K562 (cell line): ENCODE results near the gene ITGAD. TPM values are rescaled to one million over a fixed set of nuclear protein-coding genes. Genes with fewer than 3 reads are reported as not detected.

Source experiments
- ATAC-seq: fragments of 200-7000 bp; cut with Tn5 transposase; 3 replicates; pipeline ENCODE4 v1.9.1; 2020; ENCODE audit warnings: moderate library complexity
- BruUV-seq: library from RNA; stranded (reverse); fragments of 400-500 nt; replicated peaks from 2 replicates; lab custom pipeline; 2021; lab: Mats Ljungman, UMichigan
- CTCF ChIA-PET: fragments of 300-600 bp; formaldehyde crosslinking; extraction: SDS; loops from one replicate; lab custom pipeline; 2021; ENCODE audit warnings: low intra/inter-chr PET ratio; lab: Yijun Ruan, JAX
- POLR2A ChIA-PET: fragments of 300-600, 350-650 bp; sonication (Branson Sonifier 250); formaldehyde crosslinking; extraction: SDS; loops from one replicate; lab custom pipeline; 2021; ENCODE audit warnings: antibody characterized with exemption, inconsistent platforms; lab: Yijun Ruan, JAX
- DNase-seq, 4 experiments: peaks; one replicate each; pipeline versions ENCODE4 v3.0.0 to v3.0.0-alpha.2; 2011 to 2018; ENCODE audit warnings: low spot score in 3 of 4, mixed read lengths in 3 of 4; ENCODE audit errors: extremely low read depth in 1 of 4
- FAIRE-seq: peaks from 2 replicates; lab custom pipeline; 2011; peaks lifted over from hg19 to GRCh38; lab: Jason Lieb, UNC
- H2AFZ ChIP-seq: 2 replicates; pipeline ENCODE4 v1.6.0; 2011; ENCODE audit warnings: low read depth, low read length, control low read depth, inconsistent platforms
- H3K27ac ChIP-seq: fragments of 200-600 bp; 3 replicates; pipeline ENCODE4 v1.8.0; 2011; ENCODE audit warnings: low read depth, mild to moderate bottlenecking, control low read depth, inconsistent platforms, low read length, moderate library complexity, mixed read lengths; ENCODE audit errors: extremely low read depth
- H3K27me3 ChIP-seq, 2 experiments: fragments of 300-600 bp in 1 of 2; 2 replicates in 1 of 2; 3 replicates in 1 of 2; pipeline versions ENCODE4 v1.6.0 to v1.8.0; 2011; ENCODE audit warnings: inconsistent platforms in 2 of 2, low read length in 2 of 2, mild to moderate bottlenecking in 1 of 2, mixed read lengths in 1 of 2, moderate library complexity in 1 of 2; ENCODE audit not compliant: control insufficient read depth in 2 of 2, insufficient read depth in 2 of 2
- H3K36me3 ChIP-seq: fragments of 300-600 bp; 3 replicates; pipeline ENCODE4 v1.8.0; 2011; ENCODE audit warnings: mild to moderate bottlenecking, low read length, inconsistent platforms; ENCODE audit not compliant: control insufficient read depth, insufficient read depth
- H3K4me1 ChIP-seq, 2 experiments: fragments of 200-600 bp in 1 of 2; replicated peaks in 1 of 2; 2 replicates in 1 of 2; 3 replicates in 1 of 2; pipeline versions ENCODE4 v1.5.1 to v1.8.0; 2011; ENCODE audit warnings: inconsistent platforms in 2 of 2, low read length in 2 of 2, mild to moderate bottlenecking in 1 of 2, mixed read lengths in 1 of 2, moderate library complexity in 1 of 2; ENCODE audit not compliant: control insufficient read depth in 2 of 2, insufficient read depth in 2 of 2
- H3K4me2 ChIP-seq: 2 replicates; pipeline ENCODE4 v1.6.1; 2011; ENCODE audit warnings: low read length, control low read depth, inconsistent platforms, mixed read lengths; ENCODE audit not compliant: insufficient read depth
- H3K4me3 ChIP-seq: fragments of 200-600 bp; sonication (generic), shearing (Covaris generic); 2 replicates; pipeline ENCODE4 v1.5.1; 2016; ENCODE audit warnings: control low read depth, inconsistent platforms
- H3K79me2 ChIP-seq: fragments of 200-600 bp; 3 replicates; pipeline ENCODE4 v1.8.0; 2011; ENCODE audit warnings: low read length, inconsistent platforms; ENCODE audit not compliant: control insufficient read depth, insufficient read depth
- H3K9ac ChIP-seq, 2 experiments: 2 replicates each; pipeline versions ENCODE4 v1.6.0 to v1.6.1; 2011; ENCODE audit warnings: low read depth in 2 of 2, low read length in 2 of 2, control low read depth in 1 of 2, inconsistent platforms in 1 of 2, mild to moderate bottlenecking in 1 of 2, mixed read lengths in 1 of 2; ENCODE audit not compliant: insufficient read depth in 1 of 2
- H3K9me1 ChIP-seq: one replicate; pipeline ENCODE4 v1.6.0; 2011; ENCODE audit warnings: inconsistent platforms, mild to moderate bottlenecking, low read length, moderate library complexity; ENCODE audit not compliant: control insufficient read depth, insufficient read depth
- H3K9me3 ChIP-seq: replicated peaks from 2 replicates; pipeline ENCODE4 v1.5.1; 2011; ENCODE audit warnings: low read depth, low read length, inconsistent platforms; ENCODE audit not compliant: control insufficient read depth, insufficient read depth
- H4K20me1 ChIP-seq: replicated peaks from 2 replicates; pipeline ENCODE4 v1.6.1; 2011; ENCODE audit warnings: low read length, inconsistent platforms, mixed read lengths; ENCODE audit not compliant: control insufficient read depth, insufficient read depth
- KLF13 ChIP-seq: fragments of 450-650 bp; IDR thresholded peaks from 2 replicates; pipeline ENCODE4 v1.6.1; 2016; ENCODE audit warnings: missing genetic modification characterization, low read depth, mild to moderate bottlenecking, missing compliant biosample characterization, moderate library complexity, borderline replicate concordance
- LCOR ChIP-seq: sonication (generic); formaldehyde crosslinking; IDR thresholded peaks from 2 replicates; pipeline ENCODE4 v1.8.0; 2022; ENCODE audit warnings: mild to moderate bottlenecking, missing genetic modification reagents
- MBD1 ChIP-seq: fragments of 250-450 bp; sonication (Bioruptor Pico); IDR thresholded peaks from 2 replicates; pipeline ENCODE4 v1.8.0; 2022; ENCODE audit warnings: inconsistent platforms
- RBFOX2 ChIP-seq: fragments of 200-400 bp; formaldehyde crosslinking; IDR thresholded peaks from 2 replicates; pipeline ENCODE4 v1.6.1; 2017; ENCODE audit warnings: low read depth, mild to moderate bottlenecking, low read length, moderate library complexity
- RBM25 ChIP-seq: fragments of 200-400 bp; formaldehyde crosslinking; IDR thresholded peaks from 2 replicates; pipeline ENCODE4 v1.6.1; 2018; ENCODE audit warnings: low read length, low read depth, moderate library complexity; ENCODE audit not compliant: severe bottlenecking
- SPI1 ChIP-seq: IDR thresholded peaks from 2 replicates; pipeline ENCODE4 v1.6.1; 2011; ENCODE audit warnings: low read depth, low read length, control low read depth, borderline replicate concordance
- ZFP36 ChIP-seq: fragments of 150-350 bp; IDR thresholded peaks from 2 replicates; pipeline ENCODE4 v1.6.1; 2018; ENCODE audit warnings: low read length, low read depth; ENCODE audit not compliant: partially characterized antibody
- ZNF696 ChIP-seq: fragments of 250-450 bp; sonication (Bioruptor Pico); conservative IDR thresholded peaks from 2 replicates; pipeline ENCODE4 v1.4.0; 2020; ENCODE audit warnings: mild to moderate bottlenecking, moderate library complexity
- WGBS: fragments of 100-300 bp; shearing (Covaris generic); methylation state at CpG from one replicate; pipeline ENCODE4 v1.1.6; 2016; ENCODE audit warnings: low coverage, mixed read lengths; ENCODE audit not compliant: insufficient coverage; ENCODE audit errors: missing lambda C conversion rate; 5-methylcytosine and 5-hydroxymethylcytosine counted together
- in situ Hi-C: fragments of 300-500 bp; cut with MboI; formaldehyde crosslinking; loops from 4 replicates; pipeline ENCODE4 v1.15.0; 2018; ENCODE audit warnings: inconsistent platforms, mixed read lengths
- intact Hi-C: fragments of 100-400 bp; cut with micrococcal nuclease; formaldehyde crosslinking; loops from 2 replicates; pipeline ENCODE4 v1.14.2; 2022
- polyA plus RNA-seq, 8 experiments: library from polyadenylated mRNA; depleted of rRNA in 4 of 8; stranded (reverse) in 5 of 8; unstranded in 3 of 8; fragments of >200 nt; fragmentation: Nextera tagmentation in 2 of 8; fragmentation: Illumina TruSeq in 1 of 8; extraction: Ambion mirVana in 2 of 8; extraction: Trizol in 1 of 8; gene quantifications; 2 replicates each; pipeline versions ENCODE4 v1.2.1 to v1.2.3, GENCODE V29; 2011 to 2014; ENCODE audit warnings: inconsistent platforms in 1 of 8, missing spikeins in 1 of 8
- total RNA-seq, 7 experiments: library from RNA; depleted of rRNA in 6 of 7; stranded (reverse); fragments of >200 nt in 6 of 7; fragmentation: Illumina TruSeq in 2 of 7; extraction: Trizol in 2 of 7; gene quantifications; 2 replicates each; pipeline versions ENCODE4 v1.2.1 to v1.2.3, GENCODE V29; 2011 to 2021; ENCODE audit warnings: low replicate concordance in 1 of 7
- TF ChIP-seq, protein P1 (sequence below): sonication (generic); formaldehyde crosslinking; IDR thresholded peaks from 2 replicates; pipeline ENCODE4 v1.4.0; 2020; ENCODE audit warnings: mild to moderate bottlenecking, missing genetic modification reagents

The ITGAD gene
- total and polyA plus RNA-seq, 9 of the 15 experiments (the other 6 are each of a cell fraction or from before 2014, with no cell fraction given), result not detected

DNA sequence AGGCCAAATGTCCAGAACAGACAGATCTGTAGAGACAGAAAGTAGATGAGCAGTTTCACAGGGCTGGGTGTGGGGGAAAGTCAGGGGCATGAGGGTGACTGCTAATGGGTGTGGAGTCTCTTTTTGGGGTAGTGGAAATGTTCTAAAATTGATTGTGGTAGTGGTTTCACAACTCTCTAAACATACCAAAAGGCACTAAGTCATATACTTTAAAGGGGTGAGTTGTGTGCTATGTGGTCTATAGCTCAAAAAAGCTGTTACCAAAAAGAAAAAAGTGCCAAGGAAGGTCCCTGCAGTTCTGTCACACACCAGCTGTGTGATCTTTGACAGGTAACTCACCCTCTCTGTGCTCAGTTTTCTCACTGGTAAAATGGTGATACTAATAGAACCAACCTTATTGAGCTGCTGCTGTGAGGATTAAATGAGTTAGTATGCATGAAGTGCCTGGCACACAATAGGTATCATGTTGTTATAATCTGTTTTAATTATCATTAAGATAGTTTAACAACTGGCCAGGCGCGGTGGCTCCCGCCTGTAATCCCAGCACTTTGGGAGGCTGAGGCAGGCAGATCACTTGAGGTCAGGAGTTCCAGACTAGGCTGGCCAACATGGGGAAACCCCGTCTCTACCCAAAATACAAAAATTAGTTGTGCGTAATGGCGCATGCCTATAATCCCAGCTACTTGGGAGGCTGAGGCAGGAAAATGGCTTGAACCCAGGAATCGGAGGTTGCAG lies 27.8 kb upstream of the ITGAD start (continued):
- peak; percentile 69 for TF ChIP-seq ZFP36
- TF ChIP-seq ZNF696 (CRISPR knock-in tag), result no peak
- TF ChIP-seq RBFOX2, result no peak
- TF ChIP-seq RBM25, result peak; percentile 91
- no peak for TF ChIP-seq KLF13 (tag)
- TF ChIP-seq, protein P1, sequence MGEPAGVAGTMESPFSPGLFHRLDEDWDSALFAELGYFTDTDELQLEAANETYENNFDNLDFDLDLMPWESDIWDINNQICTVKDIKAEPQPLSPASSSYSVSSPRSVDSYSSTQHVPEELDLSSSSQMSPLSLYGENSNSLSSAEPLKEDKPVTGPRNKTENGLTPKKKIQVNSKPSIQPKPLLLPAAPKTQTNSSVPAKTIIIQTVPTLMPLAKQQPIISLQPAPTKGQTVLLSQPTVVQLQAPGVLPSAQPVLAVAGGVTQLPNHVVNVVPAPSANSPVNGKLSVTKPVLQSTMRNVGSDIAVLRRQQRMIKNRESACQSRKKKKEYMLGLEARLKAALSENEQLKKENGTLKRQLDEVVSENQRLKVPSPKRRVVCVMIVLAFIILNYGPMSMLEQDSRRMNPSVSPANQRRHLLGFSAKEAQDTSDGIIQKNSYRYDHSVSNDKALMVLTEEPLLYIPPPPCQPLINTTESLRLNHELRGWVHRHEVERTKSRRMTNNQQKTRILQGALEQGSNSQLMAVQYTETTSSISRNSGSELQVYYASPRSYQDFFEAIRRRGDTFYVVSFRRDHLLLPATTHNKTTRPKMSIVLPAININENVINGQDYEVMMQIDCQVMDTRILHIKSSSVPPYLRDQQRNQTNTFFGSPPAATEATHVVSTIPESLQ (CRISPR knock-in tag), result no peak
- TF ChIP-seq LCOR (CRISPR knock-in tag), result no peak

DNA sequence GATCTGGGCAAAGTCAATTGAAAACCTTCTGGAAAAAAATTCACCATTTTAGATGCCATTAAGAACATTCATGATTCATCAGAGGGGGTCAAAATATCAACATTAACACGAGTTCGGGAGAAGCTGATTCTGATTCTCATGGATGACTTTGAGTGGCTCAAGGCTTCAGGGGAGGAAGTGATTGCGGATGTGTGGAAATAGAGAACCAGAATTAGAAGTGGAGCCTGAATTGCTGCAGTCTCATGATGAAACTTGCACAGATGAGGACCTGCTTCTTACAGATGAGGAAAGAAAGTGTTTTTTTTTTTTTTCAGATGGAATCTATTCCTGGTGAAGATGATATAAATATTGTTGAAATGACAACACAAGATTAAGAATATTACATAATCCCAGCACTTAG lies 25.3 kb upstream of the ITGAD start:
- in situ Hi-C loops (no loop called here), intact Hi-C loops (no loop called here)
- peaks cover 11 to 49% of the 10 kb centered on the region in 2 experiments; a peak in 4 of 5 replicates for H3K27me3 ChIP-seq
- peaks cover 0 to 15% of the 10 kb centered on the region in 2 experiments; a peak in 1 of 5 replicates for H3K4me1 ChIP-seq
- DNase-seq, result no peak
- no peaks in the 10 kb centered on the region for H3K9me3 ChIP-seq
- H2AFZ ChIP-seq, result no peak overlapping the region
- no peak for FAIRE-seq
- H4K20me1 ChIP-seq, result no peaks in the 10 kb centered on the region
- no peak overlapping the region for H3K4me2 ChIP-seq
- no peaks in the 10 kb centered on the region for H3K36me3 ChIP-seq
- no peaks in the 10 kb centered on the region for H3K79me2 ChIP-seq
- no peak overlapping the region for H3K27ac ChIP-seq
- TF ChIP-seq MBD1 (CRISPR knock-in tag) (no peak), SPI1 (peak; percentile 25; the same call in 1 of the 2 replicates)
- ChIA-PET POLR2A (no interaction called here), CTCF (no interaction called here)
- no peak for ATAC-seq
- WGBS, result 6% methylated on average over 3 of the region's 3 CpGs
- no peak overlapping the region for H3K4me3 ChIP-seq
- no TSS peak for BruUV-seq
- no peaks in the 10 kb centered on the region for H3K9me1 ChIP-seq
- H3K9ac ChIP-seq, result no peak overlapping the region
